Calu3 (cell line): ENCODE measurements around the gene OR10P1. TPM values are rescaled to one million over a fixed set of nuclear protein-coding genes. Genes with fewer than 3 reads are reported as not detected.

Experiments used
- BruUV-seq: library from RNA; stranded (reverse); fragments of 400-500 nt; replicated peaks from 2 replicates; lab custom pipeline; 2021; lab: Mats Ljungman, UMichigan
- CTCF ChIA-PET: fragments of 300-600 bp; sonication (Branson Sonifier 250); formaldehyde crosslinking; loops from one replicate; lab custom pipeline; 2022; ENCODE audit warnings: antibody characterized with exemption; lab: Charles Lee
- DNase-seq: peaks from one replicate; pipeline ENCODE4 v3.0.0; 2022
- H3K27ac Mint-ChIP-seq: one replicate; pipeline ENCODE4 v1.8.0; 2022; ENCODE audit warnings: mixed read lengths; ENCODE audit not compliant: unreplicated experiment
- H3K27me3 Mint-ChIP-seq: one replicate; pipeline ENCODE4 v1.8.0; 2022; ENCODE audit warnings: mixed read lengths; ENCODE audit not compliant: unreplicated experiment
- H3K36me3 Mint-ChIP-seq: one replicate; pipeline ENCODE4 v1.8.0; 2022; ENCODE audit warnings: mild to moderate bottlenecking, moderate library complexity, mixed read lengths; ENCODE audit not compliant: insufficient read depth, unreplicated experiment
- H3K4me1 Mint-ChIP-seq: one replicate; pipeline ENCODE4 v1.8.0; 2022; ENCODE audit warnings: mild to moderate bottlenecking, low read depth, mixed read lengths; ENCODE audit not compliant: unreplicated experiment
- H3K4me3 Mint-ChIP-seq: one replicate; pipeline ENCODE4 v1.8.0; 2022; ENCODE audit warnings: mild to moderate bottlenecking, low read depth, moderate library complexity, mixed read lengths; ENCODE audit not compliant: unreplicated experiment
- H3K9me3 Mint-ChIP-seq: one replicate; pipeline ENCODE4 v1.8.0; 2022; ENCODE audit warnings: low read depth, mixed read lengths; ENCODE audit not compliant: unreplicated experiment
- CTCF ChIP-seq: fragments of 200-600 bp; IDR thresholded peaks from one replicate; pipeline ENCODE4 v1.8.0; 2022; ENCODE audit warnings: antibody characterized with exemption; ENCODE audit not compliant: unreplicated experiment
- intact Hi-C: fragments of 100-400 bp; cut with micrococcal nuclease; formaldehyde crosslinking; loops from one replicate; pipeline ENCODE4 v1.10.0; 2022; ENCODE audit not compliant: unreplicated experiment
- total RNA-seq: library from RNA; stranded (reverse); gene quantifications from 2 replicates; pipeline ENCODE4 v1.2.3, GENCODE V29; 2022

The OR10P1 gene
- total RNA-seq, 1 experiment from 2014 or later, result not detected

GRCh38 chr12:55658212-55658611 lies 21.5 kb downstream of the OR10P1 start:
- peaks cover 29% of the 10 kb centered on the region for H3K4me1 Mint-ChIP-seq
- TF ChIP-seq CTCF, result no peak
- H3K27ac Mint-ChIP-seq, result peak overlapping the region; percentile 59
- no peak for DNase-seq
- intact Hi-C loops, result loop anchor here (2.0 kb wide), 1 partner anchor 23 kb away; a partner anchor contains a TSS
- H3K36me3 Mint-ChIP-seq, result peaks cover 7% of the 10 kb centered on the region
- no peaks in the 10 kb centered on the region for H3K27me3 Mint-ChIP-seq
- H3K9me3 Mint-ChIP-seq, result peaks cover 2% of the 10 kb centered on the region
- BruUV-seq, result no TSS peak
- CTCF ChIA-PET, result interaction anchor here (0.7 to 3.3 kb wide), 4 partner anchors 12 to 63 kb away, joined by 3 to 27 read pairs (median 4); a partner anchor contains a TSS
- peak overlapping the region; percentile 18 for H3K4me3 Mint-ChIP-seq

- DNase-seq, result no peak
- Mint-ChIP-seq H3K4me1 (peaks cover 29% of the 10 kb centered on the region), H3K9me3 (peaks cover 2% of the 10 kb centered on the region), H3K36me3 (peaks cover 7% of the 10 kb centered on the region), H3K27me3 (no peaks in the 10 kb centered on the region), H3K27ac (peak overlapping the region; percentile 59), H3K4me3 (peak overlapping the region; percentile 18)
- BruUV-seq, result no TSS peak
- intact Hi-C loops, result loop anchor here (1.0 to 2.0 kb wide), 2 partner anchors 22 to 62 kb away; a partner anchor contains a TSS
- no peak for TF ChIP-seq CTCF
- CTCF ChIA-PET, result interaction anchor here (1.4 to 3.3 kb wide), 3 partner anchors 13 to 62 kb away, joined by 3 to 27 read pairs (median 3); a partner anchor contains a TSS
Observed at GRCh38 chr12:55658635-55659391, 22.1 kb downstream of the OR10P1 start.

- Mint-ChIP-seq H3K9me3 (peaks cover 1% of the 10 kb centered on the region), H3K4me3 (no peak overlapping the region), H3K4me1 (peaks cover 29% of the 10 kb centered on the region), H3K27me3 (peaks cover 4% of the 10 kb centered on the region), H3K36me3 (peaks cover 7% of the 10 kb centered on the region), H3K27ac (no peak overlapping the region)
- CTCF ChIA-PET, result interaction anchor here (3.3 kb wide), 1 partner anchor 22 kb away, joined by 27 read pairs; a partner anchor contains a TSS
- peak; percentile 58 for DNase-seq
- BruUV-seq, result no TSS peak
- intact Hi-C loops, result loop anchor here (1.0 to 2.0 kb wide), 3 partner anchors 21 to 78 kb away; a partner anchor contains a TSS
- peak; percentile 53 for TF ChIP-seq CTCF
Observed at GRCh38 chr12:55659486-55660385, 23.0 kb downstream of the OR10P1 start.

GRCh38 chr12:55663391-55663790 lies 26.7 kb downstream of the OR10P1 start:
- Mint-ChIP-seq H3K36me3 (peaks cover 6% of the 10 kb centered on the region), H3K4me1 (peaks cover 13% of the 10 kb centered on the region), H3K4me3 (no peak overlapping the region), H3K27ac (no peak overlapping the region), H3K9me3 (no peaks in the 10 kb centered on the region), H3K27me3 (peaks cover 8% of the 10 kb centered on the region)
- CTCF ChIA-PET, result interaction anchor here (1.1 to 1.4 kb wide), 2 partner anchors 10 to 58 kb away, joined by 3 to 4 read pairs; partner anchors contain the start of gene RDH5
- DNase-seq, result no peak
- TF ChIP-seq CTCF, result no peak
- BruUV-seq, result no TSS peak
- intact Hi-C loops, result no loop called here
